Fibroblast of gingiva (primary cell): Measurements from ENCODE around the gene CUL4A.

Source experiments
- DNase-seq: peaks from one replicate; pipeline ENCODE4 v3.0.0-alpha.2; 2011; ENCODE audit warnings: low read depth

Gene CUL4A

GRCh38 chr13:113208421-113209335, 735 bp upstream of the CUL4A start, which contains the start of gene PCID2:
Gene PCID2 (minus strand): TSS chr13:113208669. CDS start chr13:113208634, 35 bp downstream.
- peak; percentile 87 for DNase-seq

GRCh38 chr13:113209759-113210421, 477 bp downstream of the CUL4A start:
- peak; percentile 45 for DNase-seq

GRCh38 chr13:113210833-113211232, 1.4 kb downstream of the CUL4A start:
- DNase-seq: no peak

GRCh38 chr13:113211774-113212173, 2.4 kb downstream of the CUL4A start:
- DNase-seq: no peak

- peak; percentile 72 for DNase-seq
These were observed 7.0 kb downstream of the CUL4A start for GRCh38 chr13:113216254-113217048.

- no peak for DNase-seq
These were observed 9.2 kb downstream of the CUL4A start for GRCh38 chr13:113218586-113218985.

- no peak for DNase-seq
These were observed 10.0 kb downstream of the CUL4A start for GRCh38 chr13:113219256-113219940.

- no peak for DNase-seq
These were observed 10.8 kb downstream of the CUL4A start for GRCh38 chr13:113220141-113220598.

- no peak for DNase-seq
These were observed 11.5 kb downstream of the CUL4A start for GRCh38 chr13:113220877-113221276.

GRCh38 chr13:113223070-113223469, 13.7 kb downstream of the CUL4A start:
- no peak for DNase-seq

- no peak for DNase-seq
These were observed 15.1 kb downstream of the CUL4A start for GRCh38 chr13:113224486-113224885.

GRCh38 chr13:113225515-113225914, 16.1 kb downstream of the CUL4A start:
- DNase-seq: no peak

- no peak for DNase-seq
These were observed 17.5 kb downstream of the CUL4A start for GRCh38 chr13:113226873-113227450.

GRCh38 chr13:113229161-113229560, 19.7 kb downstream of the CUL4A start:
- no peak for DNase-seq

GRCh38 chr13:113229791-113230190, 20.4 kb downstream of the CUL4A start:
- no peak for DNase-seq

- DNase-seq: no peak
These were observed 22.1 kb downstream of the CUL4A start for GRCh38 chr13:113231306-113232207.

GRCh38 chr13:113232208-113233003, 23.0 kb downstream of the CUL4A start:
- no peak for DNase-seq

GRCh38 chr13:113233101-113233500, 23.7 kb downstream of the CUL4A start:
- DNase-seq: no peak

- no peak for DNase-seq
These were observed 29.1 kb downstream of the CUL4A start for GRCh38 chr13:113238536-113238935.
